ENCODE results near the gene ZBED1. TPM values are rescaled to one million over a fixed set of nuclear protein-coding genes. Genes with fewer than 3 reads are reported as not detected.

Gene ZBED1
- total and polyA plus RNA-seq, 2 experiments from 2014 or later, result 16.1 to 43.8 TPM

DNA sequence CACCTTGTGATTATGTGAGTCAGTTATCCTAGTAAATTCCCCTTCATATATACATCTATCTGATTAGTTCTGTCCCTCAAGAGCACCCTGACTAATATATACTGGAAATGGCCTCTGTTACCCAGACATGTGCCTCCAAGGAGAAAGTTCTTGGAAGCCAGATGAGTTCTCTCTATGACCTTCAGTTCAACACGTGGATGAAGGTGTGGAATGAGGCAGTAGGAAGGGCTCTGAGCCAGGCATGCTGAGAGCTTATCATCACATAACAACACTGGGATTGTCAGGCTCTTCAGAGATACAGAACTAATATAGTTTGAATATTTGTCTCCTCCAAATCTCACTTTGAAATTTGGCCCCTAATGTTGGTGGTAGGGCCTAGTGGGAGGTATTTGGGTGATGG lies 44.4 kb upstream of the ZBED1 start (continued):
- TF ChIP-seq ZNF331 (CRISPR knock-in tag; IDR thresholded peaks at IDR 0.05; ENCODE audit: low read depth) (no peak), NANOG (IDR thresholded peaks at IDR 0.05; ENCODE audit: borderline replicate concordance) (no peak)
- TF ChIP-seq, protein P1, sequence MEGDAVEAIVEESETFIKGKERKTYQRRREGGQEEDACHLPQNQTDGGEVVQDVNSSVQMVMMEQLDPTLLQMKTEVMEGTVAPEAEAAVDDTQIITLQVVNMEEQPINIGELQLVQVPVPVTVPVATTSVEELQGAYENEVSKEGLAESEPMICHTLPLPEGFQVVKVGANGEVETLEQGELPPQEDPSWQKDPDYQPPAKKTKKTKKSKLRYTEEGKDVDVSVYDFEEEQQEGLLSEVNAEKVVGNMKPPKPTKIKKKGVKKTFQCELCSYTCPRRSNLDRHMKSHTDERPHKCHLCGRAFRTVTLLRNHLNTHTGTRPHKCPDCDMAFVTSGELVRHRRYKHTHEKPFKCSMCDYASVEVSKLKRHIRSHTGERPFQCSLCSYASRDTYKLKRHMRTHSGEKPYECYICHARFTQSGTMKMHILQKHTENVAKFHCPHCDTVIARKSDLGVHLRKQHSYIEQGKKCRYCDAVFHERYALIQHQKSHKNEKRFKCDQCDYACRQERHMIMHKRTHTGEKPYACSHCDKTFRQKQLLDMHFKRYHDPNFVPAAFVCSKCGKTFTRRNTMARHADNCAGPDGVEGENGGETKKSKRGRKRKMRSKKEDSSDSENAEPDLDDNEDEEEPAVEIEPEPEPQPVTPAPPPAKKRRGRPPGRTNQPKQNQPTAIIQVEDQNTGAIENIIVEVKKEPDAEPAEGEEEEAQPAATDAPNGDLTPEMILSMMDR (conservative IDR thresholded peaks at IDR 0.05; ENCODE audit: low read depth in 2 of 2), result no peak

DNA sequence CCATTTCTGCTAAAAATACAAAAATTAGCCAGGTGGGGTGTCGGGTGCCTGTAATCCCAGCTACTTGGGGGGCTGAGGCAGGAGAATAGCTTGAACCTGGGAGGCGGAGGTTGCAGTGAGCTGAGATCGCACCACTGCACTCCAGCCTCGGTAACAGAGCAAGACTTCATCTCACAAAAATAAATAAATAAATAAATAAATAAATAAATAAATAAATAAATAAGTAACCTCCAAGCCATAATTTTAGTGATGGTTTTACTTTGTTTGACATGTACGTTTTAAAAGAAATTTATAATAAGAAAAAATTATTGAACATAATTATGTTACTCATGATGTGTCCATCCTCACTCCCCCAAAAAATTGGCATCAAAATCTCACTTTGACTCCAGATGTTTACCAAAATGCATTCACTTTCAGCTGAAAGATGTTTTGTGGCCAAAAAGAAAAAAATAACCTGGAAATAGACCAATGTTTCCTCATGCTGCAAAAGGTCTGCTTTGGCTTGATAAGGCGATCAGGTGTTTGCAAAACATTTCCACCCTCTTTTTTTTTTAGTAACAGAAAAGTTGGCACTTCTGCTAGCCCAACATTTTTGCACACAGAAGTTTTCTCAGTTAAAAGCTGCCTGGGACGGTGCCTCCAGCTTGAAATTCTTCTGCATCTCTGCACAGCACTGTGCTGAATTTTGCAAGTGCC lies 42.2 kb upstream of the ZBED1 start:
- Mint-ChIP-seq H3K27me3 (ENCODE audit: insufficient read depth, low read depth, poor library complexity) (no peaks in the 10 kb centered on the region), H3K4me1 (peaks cover 2% of the 10 kb centered on the region), H3K9me3 (peaks cover 41% of the 10 kb centered on the region), H3K4me3 (no peak overlapping the region), H3K36me3 (ENCODE audit: low read depth) (peaks cover 36% of the 10 kb centered on the region), H3K27ac (no peak overlapping the region)
- Histone ChIP-seq H3K9me2 (ENCODE audit: insufficient read depth) (no peaks in the 10 kb centered on the region), H2AFZ (no peak overlapping the region), H3K4me2 (no peak overlapping the region), H3F3A (replicated peaks; ENCODE audit: low read depth) (0 out of 2 replicates have a peak, but pooled peaks cover 3% of the 10 kb centered on the region), H3K27me3 (ENCODE audit: insufficient read depth) (no peaks in the 10 kb centered on the region), H3K4me1 (ENCODE audit: insufficient read depth) (no peaks in the 10 kb centered on the region), H4K20me1 (replicated peaks; ENCODE audit: insufficient read depth) (no peaks in the 10 kb centered on the region), H3K4me3 (no peak overlapping the region), H3K36me3 (ENCODE audit: insufficient read depth) (no peaks in the 10 kb centered on the region), H3K79me2 (replicated peaks; ENCODE audit: insufficient read depth) (no peaks in the 10 kb centered on the region), H3K27ac (ENCODE audit: low read depth) (no peak overlapping the region)
- TF ChIP-seq ZNF114 (CRISPR knock-in tag; IDR thresholded peaks at IDR 0.05), result no peak
- TF ChIP-seq ZNF331 (CRISPR knock-in tag; IDR thresholded peaks at IDR 0.05; ENCODE audit: low read depth), result no peak
- no peak for DNase-seq (ENCODE audit: low spot score)
- no peak for ATAC-seq

DNA sequence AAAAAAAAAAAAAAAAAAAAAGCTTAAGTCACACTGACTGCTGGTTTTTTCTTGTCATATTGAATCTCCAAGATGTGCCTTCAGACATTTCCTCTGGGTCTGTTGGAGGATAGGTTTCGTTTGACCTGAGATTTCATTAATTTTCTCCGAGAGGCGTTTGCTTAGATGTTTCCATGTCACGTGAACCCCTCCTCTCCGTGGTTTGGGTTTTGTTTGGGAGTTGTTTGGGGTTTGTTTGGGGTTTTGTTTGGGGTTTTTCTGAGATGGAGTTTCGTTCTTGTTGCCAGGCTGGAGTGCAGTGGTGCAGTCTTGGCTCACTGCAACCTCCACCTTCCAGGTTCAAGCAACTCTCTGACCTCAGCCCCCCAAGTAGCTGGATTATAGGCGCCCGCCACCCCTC lies 40.8 kb upstream of the ZBED1 start:
- H3K4me1 ChIP-seq (ENCODE audit: insufficient read depth), result no peaks in the 10 kb centered on the region
- Mint-ChIP-seq H3K4me3 (no peak overlapping the region), H3K4me1 (peaks cover 5% of the 10 kb centered on the region), H3K27ac (no peak overlapping the region), H3K27me3 (ENCODE audit: insufficient read depth, low read depth, poor library complexity) (peaks cover 2% of the 10 kb centered on the region), H3K36me3 (ENCODE audit: low read depth) (peaks cover 28% of the 10 kb centered on the region), H3K9me3 (peaks cover 32% of the 10 kb centered on the region)
- no peaks in the 10 kb centered on the region for H4K20me1 ChIP-seq (replicated peaks; ENCODE audit: insufficient read depth)
- H3K9me2 ChIP-seq (ENCODE audit: insufficient read depth), result no peaks in the 10 kb centered on the region
- no peak overlapping the region for H3K4me3 ChIP-seq
- H3K4me2 ChIP-seq, result no peak overlapping the region
- peak overlapping the region; percentile 77 for H2AFZ ChIP-seq
- H3K79me2 ChIP-seq (replicated peaks; ENCODE audit: insufficient read depth), result no peaks in the 10 kb centered on the region
- H3K27me3 ChIP-seq (ENCODE audit: insufficient read depth), result no peaks in the 10 kb centered on the region
- peak overlapping the region; percentile 28; the same call in 1 of the 2 replicates for H3K27ac ChIP-seq (ENCODE audit: low read depth)
- no peak for ATAC-seq
- H3F3A ChIP-seq (replicated peaks; ENCODE audit: low read depth), result 0 out of 2 replicates have a peak, but pooled peaks cover 3% of the 10 kb centered on the region
- DNase-seq (ENCODE audit: low spot score), result no peak
- no peaks in the 10 kb centered on the region for H3K36me3 ChIP-seq (ENCODE audit: insufficient read depth)
- no peak for TF ChIP-seq ZNF114 (CRISPR knock-in tag; IDR thresholded peaks at IDR 0.05)
- no peak for TF ChIP-seq EZH2 (IDR thresholded peaks at IDR 0.05; ENCODE audit: low read depth, unreplicated experiment)
- no peak for TF ChIP-seq CREB1 (CRISPR knock-in tag; IDR thresholded peaks at IDR 0.05; ENCODE audit: low read depth)
- TF ChIP-seq, protein P1 (conservative IDR thresholded peaks at IDR 0.05; ENCODE audit: low read depth in 2 of 2), result no peak
- TF ChIP-seq EZH2phosphoT487 (IDR thresholded peaks at IDR 0.05; ENCODE audit: unreplicated experiment), result no peak
- no peak for TF ChIP-seq STAT1 (IDR thresholded peaks at IDR 0.05; ENCODE audit: unreplicated experiment)
- no peak for TF ChIP-seq JUNB (IDR thresholded peaks at IDR 0.05; ENCODE audit: unreplicated experiment)

All from GM23338 (cell line).